NOMO-1 treated with DMSO at 0.1 percent for 48 hours (cell line): Measurements from ENCODE around the gene CLASP1.

Experiments used
- DNase-seq: peaks from one replicate; lab custom pipeline; 2025; ENCODE audit not compliant: unreplicated experiment; lab: John Stamatoyannopoulos, UW

The CLASP1 gene

GRCh38 chr2:121435790-121436189 lies 213.5 kb downstream of the CLASP1 start:
- DNase-seq, result no peak

- no peak for DNase-seq
Measured at GRCh38 chr2:121431214-121431613, 218.0 kb downstream of the CLASP1 start.

- no peak for DNase-seq
Measured at GRCh38 chr2:121429927-121430520, 219.2 kb downstream of the CLASP1 start.

GRCh38 chr2:121429119-121429903 lies 220.0 kb downstream of the CLASP1 start:
- no peak for DNase-seq

- DNase-seq, result no peak
Measured at GRCh38 chr2:121427187-121427689, 222.0 kb downstream of the CLASP1 start.

- DNase-seq, result no peak
Measured at GRCh38 chr2:121420486-121420885, 228.8 kb downstream of the CLASP1 start.

- DNase-seq, result no peak
Measured at GRCh38 chr2:121419081-121419699, 230.1 kb downstream of the CLASP1 start.

- no peak for DNase-seq
Measured at GRCh38 chr2:121418494-121419058, 230.7 kb downstream of the CLASP1 start.

GRCh38 chr2:121417826-121418225 lies 231.4 kb downstream of the CLASP1 start:
- no peak for DNase-seq

- DNase-seq, result no peak
Measured at GRCh38 chr2:121415727-121416126, 233.5 kb downstream of the CLASP1 start.

- DNase-seq, result no peak
Measured at GRCh38 chr2:121412349-121412748, 236.9 kb downstream of the CLASP1 start.

- DNase-seq, result no peak
Measured at GRCh38 chr2:121409966-121410365, 239.3 kb downstream of the CLASP1 start.

- DNase-seq, result no peak
Measured at GRCh38 chr2:121409388-121409787, 239.9 kb downstream of the CLASP1 start.

- DNase-seq, result no peak
Measured at GRCh38 chr2:121408641-121409040, 240.6 kb downstream of the CLASP1 start.

- DNase-seq, result no peak
Measured at GRCh38 chr2:121405233-121405632, 244.0 kb downstream of the CLASP1 start.

- no peak for DNase-seq
Measured at GRCh38 chr2:121400201-121400600, 249.1 kb downstream of the CLASP1 start.

- DNase-seq, result peak; percentile 11
Measured at GRCh38 chr2:121398853-121399252, 250.4 kb downstream of the CLASP1 start.

- no peak for DNase-seq
Measured at GRCh38 chr2:121390082-121390692, 259.1 kb downstream of the CLASP1 start.

- DNase-seq, result no peak
Measured at GRCh38 chr2:121388371-121388770, 260.9 kb downstream of the CLASP1 start.

- no peak for DNase-seq
Measured at GRCh38 chr2:121387591-121388325, 261.5 kb downstream of the CLASP1 start.

- DNase-seq, result no peak
Measured at GRCh38 chr2:121386707-121387106, 262.6 kb downstream of the CLASP1 start.
